HuH-7 (cell line): ENCODE results near the gene GALNT6.
A peak's percentile ranks its signal among the peaks of the same experiment; 100 is the strongest.

Experiments used
- DNase-seq: peaks from one replicate; pipeline ENCODE4 v3.0.0; 2011; ENCODE audit warnings: low spot score

The GALNT6 gene

GRCh38 chr12:51405801-51406207 lies 14.6 kb upstream of the GALNT6 start:
- no peak for DNase-seq

GRCh38 chr12:51404627-51405026 lies 13.4 kb upstream of the GALNT6 start:
- DNase-seq: no peak

- no peak for DNase-seq
These were observed 12.5 kb upstream of the GALNT6 start for GRCh38 chr12:51403681-51404136.

- no peak for DNase-seq
These were observed 12.0 kb upstream of the GALNT6 start for GRCh38 chr12:51403159-51403558.

GRCh38 chr12:51401900-51402299 lies 10.7 kb upstream of the GALNT6 start:
- no peak for DNase-seq

GRCh38 chr12:51401486-51401885 lies 10.3 kb upstream of the GALNT6 start:
- no peak for DNase-seq

GRCh38 chr12:51401020-51401419 lies 9.8 kb upstream of the GALNT6 start:
- no peak for DNase-seq

- no peak for DNase-seq
These were observed 8.7 kb upstream of the GALNT6 start for GRCh38 chr12:51399891-51400290.

GRCh38 chr12:51397670-51398069 lies 6.5 kb upstream of the GALNT6 start:
- DNase-seq: no peak

GRCh38 chr12:51395283-51396230 lies 4.4 kb upstream of the GALNT6 start:
- no peak for DNase-seq

GRCh38 chr12:51393676-51394545 lies 2.7 kb upstream of the GALNT6 start:
- DNase-seq: no peak

GRCh38 chr12:51392556-51393237 lies 1.5 kb upstream of the GALNT6 start:
- peak; percentile 68 for DNase-seq

GRCh38 chr12:51390891-51391282 lies 319 bp downstream of the GALNT6 start:
- DNase-seq: peak; percentile 33

- DNase-seq: no peak
These were observed 749 bp downstream of the GALNT6 start for GRCh38 chr12:51390457-51390856.

GRCh38 chr12:51389302-51389999 lies 1.8 kb downstream of the GALNT6 start:
- no peak for DNase-seq

GRCh38 chr12:51388846-51389245 lies 2.4 kb downstream of the GALNT6 start:
- DNase-seq: no peak

- no peak for DNase-seq
These were observed 3.0 kb downstream of the GALNT6 start for GRCh38 chr12:51388069-51388799.

GRCh38 chr12:51386351-51386750 lies 4.9 kb downstream of the GALNT6 start:
- DNase-seq: no peak

GRCh38 chr12:51383269-51383905 lies 7.8 kb downstream of the GALNT6 start:
- DNase-seq: no peak

GRCh38 chr12:51382173-51382572 lies 9.0 kb downstream of the GALNT6 start:
- no peak for DNase-seq
